Neural progenitor cell (in vitro differentiated cells): ENCODE results near the gene SHISA5. TPM values are rescaled to one million over a fixed set of nuclear protein-coding genes. Genes with fewer than 3 reads are reported as not detected.

ENCODE experiments used
- DNase-seq: peaks from one replicate; pipeline ENCODE4 v3.0.0-alpha.2; 2016; ENCODE audit warnings: low spot score
- H2AFZ ChIP-seq: fragments of 200-600 bp; sonication (generic); replicated peaks from 2 replicates; pipeline ENCODE4 v1.6.1; 2016; ENCODE audit warnings: antibody characterized with exemption
- H3F3A ChIP-seq: fragments of 200-600 bp; sonication (generic); 2 replicates; pipeline ENCODE4 v1.6.1; 2016; ENCODE audit warnings: antibody characterized with exemption, low read depth
- H3K27ac ChIP-seq: fragments of 200-600 bp; sonication (generic); 2 replicates; pipeline ENCODE4 v1.5.1; 2016; ENCODE audit warnings: mild to moderate bottlenecking
- H3K27me3 ChIP-seq: fragments of 200-600 bp; sonication (generic); 2 replicates; pipeline ENCODE4 v1.6.1; 2016; ENCODE audit warnings: mild to moderate bottlenecking, moderate library complexity
- H3K36me3 ChIP-seq: fragments of 200-600 bp; sonication (generic); 2 replicates; pipeline ENCODE4 v1.5.1; 2016
- H3K4me1 ChIP-seq: fragments of 200-600 bp; sonication (generic); 2 replicates; pipeline ENCODE4 v1.6.1; 2016; ENCODE audit warnings: mixed run types
- H3K4me2 ChIP-seq: fragments of 200-600 bp; sonication (generic); 2 replicates; pipeline ENCODE4 v1.6.1; 2016
- H3K4me3 ChIP-seq: fragments of 200-600 bp; sonication (generic); 2 replicates; pipeline ENCODE4 v1.5.1; 2016
- H3K79me2 ChIP-seq: fragments of 200-600 bp; sonication (generic); 2 replicates; pipeline ENCODE4 v1.6.1; 2016; ENCODE audit warnings: low read depth
- H3K9ac ChIP-seq: fragments of 200-600 bp; sonication (generic); 2 replicates; pipeline ENCODE4 v1.6.1; 2016
- H3K9me3 ChIP-seq: fragments of 200-600 bp; sonication (generic); 2 replicates; pipeline ENCODE4 v1.5.1; 2016; ENCODE audit warnings: low read depth
- H4K20me1 ChIP-seq: fragments of 200-600 bp; sonication (generic); 2 replicates; pipeline ENCODE4 v1.6.1; 2016; ENCODE audit warnings: low read depth
- H3K27ac Mint-ChIP-seq: 3 replicates; pipeline ENCODE4 v1.8.0; 2021; ENCODE audit warnings: mixed read lengths
- H3K27me3 Mint-ChIP-seq: 2 replicates; pipeline ENCODE4 v1.8.0; 2022; ENCODE audit warnings: low read depth, mild to moderate bottlenecking, inconsistent platforms, moderate library complexity, mixed read lengths; ENCODE audit not compliant: insufficient read depth
- H3K36me3 Mint-ChIP-seq: 3 replicates; pipeline ENCODE4 v1.8.0; 2021; ENCODE audit warnings: mixed read lengths
- H3K4me1 Mint-ChIP-seq: 3 replicates; pipeline ENCODE4 v1.8.0; 2021; ENCODE audit warnings: mixed read lengths
- H3K4me3 Mint-ChIP-seq: 3 replicates; pipeline ENCODE4 v1.8.0; 2021; ENCODE audit warnings: mild to moderate bottlenecking, moderate library complexity, mixed read lengths
- H3K9me3 Mint-ChIP-seq: 3 replicates; pipeline ENCODE4 v1.8.0; 2020; ENCODE audit warnings: mixed read lengths
- EZH2 ChIP-seq: fragments of 200-600 bp; sonication (generic); IDR thresholded peaks from 2 replicates; pipeline ENCODE4 v1.6.1; 2017; ENCODE audit warnings: antibody characterized with exemption, mild to moderate bottlenecking, moderate library complexity
- EZH2phosphoT487 ChIP-seq: fragments of 200-600 bp; sonication (generic); IDR thresholded peaks from 2 replicates; pipeline ENCODE4 v1.6.1; 2017; ENCODE audit warnings: antibody characterized with exemption
- total RNA-seq: library from RNA; depleted of rRNA; stranded (reverse); fragments of >200 nt; gene quantifications from 2 replicates; pipeline ENCODE4 v1.2.3, GENCODE V29; 2015; ENCODE audit warnings: low replicate concordance
- TF ChIP-seq, protein P1 (sequence below): fragments of 200-600 bp; sonication (generic); IDR thresholded peaks from 2 replicates; pipeline ENCODE4 v1.5.1; 2017; ENCODE audit warnings: antibody characterized with exemption, mild to moderate bottlenecking

Gene SHISA5
- total RNA-seq, 1 donor from 2014 or later: 54.8 TPM

DNA sequence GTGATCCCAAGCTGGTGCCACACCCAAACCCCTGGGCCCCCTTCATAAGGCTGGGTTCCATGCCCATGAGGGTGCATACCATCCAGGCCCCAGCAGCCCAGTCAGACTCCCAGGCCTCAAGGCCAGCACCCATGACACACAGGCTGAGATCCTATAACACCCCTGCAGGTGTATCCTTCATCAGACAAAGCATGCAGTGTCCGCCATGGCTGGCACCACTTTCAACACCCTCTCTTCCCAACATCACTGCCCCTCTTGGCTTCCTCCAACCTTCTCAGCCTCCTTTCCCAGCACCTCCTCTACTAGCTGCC lies 67.5 kb downstream of the SHISA5 start:
- no peak overlapping the region for H3K27ac Mint-ChIP-seq
- Histone ChIP-seq H3K9me3 (no peaks in the 10 kb centered on the region), H2AFZ (no peak overlapping the region), H3K4me1 (peaks cover 21% of the 10 kb centered on the region), H3F3A (peaks cover 57% of the 10 kb centered on the region), H3K27ac (no peak overlapping the region), H3K4me3 (no peak overlapping the region), H4K20me1 (peaks cover 9% of the 10 kb centered on the region), H3K36me3 (no peaks in the 10 kb centered on the region), H3K9ac (no peak overlapping the region), H3K79me2 (peaks cover 47% of the 10 kb centered on the region), H3K27me3 (no peaks in the 10 kb centered on the region), H3K4me2 (no peak overlapping the region)
- peaks cover 5% of the 10 kb centered on the region for H3K36me3 Mint-ChIP-seq
- no peak overlapping the region for H3K4me3 Mint-ChIP-seq
- H3K4me1 Mint-ChIP-seq: peaks cover 25% of the 10 kb centered on the region
- TF ChIP-seq, protein P1, sequence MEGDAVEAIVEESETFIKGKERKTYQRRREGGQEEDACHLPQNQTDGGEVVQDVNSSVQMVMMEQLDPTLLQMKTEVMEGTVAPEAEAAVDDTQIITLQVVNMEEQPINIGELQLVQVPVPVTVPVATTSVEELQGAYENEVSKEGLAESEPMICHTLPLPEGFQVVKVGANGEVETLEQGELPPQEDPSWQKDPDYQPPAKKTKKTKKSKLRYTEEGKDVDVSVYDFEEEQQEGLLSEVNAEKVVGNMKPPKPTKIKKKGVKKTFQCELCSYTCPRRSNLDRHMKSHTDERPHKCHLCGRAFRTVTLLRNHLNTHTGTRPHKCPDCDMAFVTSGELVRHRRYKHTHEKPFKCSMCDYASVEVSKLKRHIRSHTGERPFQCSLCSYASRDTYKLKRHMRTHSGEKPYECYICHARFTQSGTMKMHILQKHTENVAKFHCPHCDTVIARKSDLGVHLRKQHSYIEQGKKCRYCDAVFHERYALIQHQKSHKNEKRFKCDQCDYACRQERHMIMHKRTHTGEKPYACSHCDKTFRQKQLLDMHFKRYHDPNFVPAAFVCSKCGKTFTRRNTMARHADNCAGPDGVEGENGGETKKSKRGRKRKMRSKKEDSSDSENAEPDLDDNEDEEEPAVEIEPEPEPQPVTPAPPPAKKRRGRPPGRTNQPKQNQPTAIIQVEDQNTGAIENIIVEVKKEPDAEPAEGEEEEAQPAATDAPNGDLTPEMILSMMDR: no peak
- no peak for TF ChIP-seq EZH2phosphoT487
- no peak for TF ChIP-seq EZH2
- H3K9me3 Mint-ChIP-seq: no peaks in the 10 kb centered on the region
- no peaks in the 10 kb centered on the region for H3K27me3 Mint-ChIP-seq
- no peak for DNase-seq

DNA sequence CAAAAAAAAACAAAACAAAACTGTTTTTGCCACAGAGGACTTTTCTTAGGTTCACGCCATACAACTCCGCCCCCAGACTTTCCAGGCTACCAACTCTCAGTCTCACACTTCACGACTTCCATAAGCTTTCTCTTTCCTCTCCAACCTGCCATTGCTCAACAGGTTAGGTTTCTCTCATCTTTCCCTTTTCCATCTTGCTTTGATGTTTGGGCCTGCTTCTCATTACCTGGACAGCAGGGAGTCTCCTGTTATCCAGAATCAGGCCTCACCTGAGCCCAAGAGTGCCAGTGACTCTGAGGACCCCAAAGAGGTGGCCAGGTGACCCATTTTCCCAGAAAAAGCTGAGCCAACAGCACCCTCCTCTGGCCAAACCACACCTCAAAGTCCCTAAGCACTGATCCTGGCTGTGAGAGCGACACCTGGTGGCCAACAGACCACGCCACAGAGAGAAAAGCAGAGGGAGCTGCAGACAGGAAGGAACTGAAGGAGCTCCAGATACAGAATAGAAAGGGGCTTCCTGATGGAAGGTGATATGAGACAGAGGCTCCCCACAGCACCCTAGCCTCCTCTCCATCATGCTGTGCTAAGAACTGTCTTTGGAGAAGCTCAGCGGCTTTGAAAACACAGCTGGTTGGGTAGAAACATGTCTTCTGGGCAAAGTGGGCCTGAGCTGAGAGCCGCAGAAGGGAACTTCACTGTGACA lies 68.0 kb downstream of the SHISA5 start:
- Histone ChIP-seq H2AFZ (no peak overlapping the region), H4K20me1 (peaks cover 4% of the 10 kb centered on the region), H3K79me2 (peaks cover 42% of the 10 kb centered on the region), H3K9ac (no peak overlapping the region), H3K4me2 (no peak overlapping the region), H3K27me3 (no peaks in the 10 kb centered on the region), H3K4me3 (no peak overlapping the region), H3K9me3 (no peaks in the 10 kb centered on the region), H3K27ac (no peak overlapping the region), H3K4me1 (peaks cover 16% of the 10 kb centered on the region), H3F3A (peaks cover 56% of the 10 kb centered on the region), H3K36me3 (no peaks in the 10 kb centered on the region)
- H3K27me3 Mint-ChIP-seq: no peaks in the 10 kb centered on the region
- no peak overlapping the region for H3K27ac Mint-ChIP-seq
- peaks cover 4% of the 10 kb centered on the region for H3K36me3 Mint-ChIP-seq
- TF ChIP-seq EZH2: no peak
- TF ChIP-seq EZH2phosphoT487: no peak
- TF ChIP-seq, protein P1: peak; percentile 100
- no peaks in the 10 kb centered on the region for H3K9me3 Mint-ChIP-seq
- peaks cover 26% of the 10 kb centered on the region for H3K4me1 Mint-ChIP-seq
- no peak overlapping the region for H3K4me3 Mint-ChIP-seq
- DNase-seq: peak; percentile 91

DNA sequence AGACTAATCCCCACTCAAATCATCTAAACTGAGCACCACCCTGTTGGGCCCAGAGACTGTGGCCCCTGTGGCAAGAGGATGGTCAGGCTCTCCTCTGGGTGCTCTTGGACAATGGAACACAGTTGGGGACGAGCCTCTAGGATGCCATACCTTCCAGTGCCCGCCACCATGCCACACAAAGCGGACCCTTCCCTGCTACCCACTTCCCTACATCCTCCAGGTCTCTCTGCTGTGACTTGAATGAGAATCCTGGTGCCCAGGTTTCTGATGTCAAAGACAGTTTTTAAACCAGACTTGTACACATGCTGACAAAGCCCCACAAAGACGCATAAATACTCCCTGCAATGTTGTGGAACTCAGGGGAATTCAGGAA lies 68.8 kb downstream of the SHISA5 start:
- Histone ChIP-seq H3K4me1 (peaks cover 19% of the 10 kb centered on the region), H3K9me3 (no peaks in the 10 kb centered on the region), H3K9ac (no peak overlapping the region), H3F3A (peaks cover 63% of the 10 kb centered on the region), H2AFZ (no peak overlapping the region), H3K4me3 (no peak overlapping the region), H3K79me2 (peaks cover 39% of the 10 kb centered on the region), H3K27me3 (no peaks in the 10 kb centered on the region), H3K27ac (no peak overlapping the region), H3K4me2 (no peak overlapping the region), H4K20me1 (no peaks in the 10 kb centered on the region), H3K36me3 (no peaks in the 10 kb centered on the region)
- DNase-seq: no peak
- no peak overlapping the region for H3K4me3 Mint-ChIP-seq
- no peaks in the 10 kb centered on the region for H3K9me3 Mint-ChIP-seq
- H3K4me1 Mint-ChIP-seq: peaks cover 33% of the 10 kb centered on the region
- TF ChIP-seq, protein P1: no peak
- TF ChIP-seq EZH2: no peak
- TF ChIP-seq EZH2phosphoT487: no peak
- peaks cover 4% of the 10 kb centered on the region for H3K36me3 Mint-ChIP-seq
- peak overlapping the region; percentile 15 for H3K27ac Mint-ChIP-seq
- H3K27me3 Mint-ChIP-seq: no peaks in the 10 kb centered on the region
